Measurements from ENCODE around the gene ARHGEF7.

ARHGEF7 gene

GRCh38 chr13:111281751-111282311 is 166.7 kb downstream of the ARHGEF7 start:
- DNase-seq = no peak

GRCh38 chr13:111282425-111282824 is 167.3 kb downstream of the ARHGEF7 start:
- DNase-seq = no peak

DNA sequence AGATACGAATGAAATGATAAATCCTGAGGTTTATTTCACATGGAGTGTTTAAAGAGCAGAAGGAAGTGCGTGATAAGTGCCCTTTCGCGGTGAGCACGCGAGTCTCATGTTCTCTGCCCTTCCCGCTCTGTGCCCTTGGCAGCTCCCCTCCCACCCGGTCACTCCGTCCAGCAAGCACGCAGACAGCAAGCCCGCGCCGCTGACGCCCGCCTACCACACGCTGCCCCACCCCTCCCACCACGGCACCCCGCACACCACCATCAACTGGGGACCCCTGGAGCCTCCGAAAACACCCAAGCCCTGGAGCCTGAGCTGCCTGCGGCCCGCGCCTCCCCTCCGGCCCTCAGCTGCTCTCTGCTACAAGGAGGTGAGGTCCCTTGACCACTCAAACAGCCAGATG is 167.9 kb downstream of the ARHGEF7 start:
- no peak for DNase-seq

DNA sequence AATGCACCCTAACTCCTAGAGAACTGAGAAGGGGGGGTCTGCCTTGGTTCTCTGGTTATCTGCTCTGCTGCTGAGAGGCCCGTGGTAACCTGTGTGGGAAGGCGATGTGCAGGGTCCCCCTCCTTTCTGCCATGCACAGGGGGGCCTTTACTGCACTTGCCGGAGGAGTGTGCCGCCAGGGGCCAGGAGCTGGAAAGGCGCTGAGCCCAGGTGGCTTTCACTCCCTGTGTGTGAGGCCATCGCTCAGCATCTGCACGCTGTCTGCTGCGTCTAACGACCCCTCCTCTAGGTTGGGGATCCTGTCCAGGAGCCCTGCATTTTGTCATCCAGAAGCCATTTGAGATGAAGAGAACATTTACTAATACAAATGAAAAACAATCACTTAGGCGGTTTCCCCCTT is 168.3 kb downstream of the ARHGEF7 start:
- DNase-seq = no peak

GRCh38 chr13:111283991-111284390 is 168.9 kb downstream of the ARHGEF7 start:
- DNase-seq = no peak

DNA sequence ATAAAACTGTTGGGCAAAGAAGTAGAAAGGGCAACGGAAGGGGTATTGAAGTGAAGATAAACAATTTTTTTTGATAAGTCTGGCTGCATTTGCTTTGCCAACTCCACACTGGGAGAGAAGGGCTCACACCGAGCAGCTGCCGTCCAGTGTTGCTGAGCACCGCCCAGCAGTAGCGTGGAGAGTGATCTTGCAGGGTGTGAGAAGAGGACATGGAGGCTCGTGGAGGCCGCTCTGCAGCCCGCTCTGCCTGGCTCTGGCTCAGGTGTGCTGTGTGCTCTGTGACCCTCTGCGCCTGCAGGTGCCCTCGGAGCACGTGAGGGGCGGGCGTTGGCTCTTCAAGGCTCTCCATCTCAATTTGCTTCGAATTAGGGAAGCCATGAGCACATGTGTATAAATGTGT is 169.5 kb downstream of the ARHGEF7 start:
- DNase-seq = no peak

- DNase-seq = no peak
Measured at GRCh38 chr13:111286162-111286561, 171.1 kb downstream of the ARHGEF7 start.

GRCh38 chr13:111286749-111287148 is 171.6 kb downstream of the ARHGEF7 start:
- DNase-seq = no peak

- no peak for DNase-seq
Measured at GRCh38 chr13:111287201-111287600, 172.1 kb downstream of the ARHGEF7 start.

GRCh38 chr13:111288276-111288675 is 173.2 kb downstream of the ARHGEF7 start:
- DNase-seq = no peak

DNA sequence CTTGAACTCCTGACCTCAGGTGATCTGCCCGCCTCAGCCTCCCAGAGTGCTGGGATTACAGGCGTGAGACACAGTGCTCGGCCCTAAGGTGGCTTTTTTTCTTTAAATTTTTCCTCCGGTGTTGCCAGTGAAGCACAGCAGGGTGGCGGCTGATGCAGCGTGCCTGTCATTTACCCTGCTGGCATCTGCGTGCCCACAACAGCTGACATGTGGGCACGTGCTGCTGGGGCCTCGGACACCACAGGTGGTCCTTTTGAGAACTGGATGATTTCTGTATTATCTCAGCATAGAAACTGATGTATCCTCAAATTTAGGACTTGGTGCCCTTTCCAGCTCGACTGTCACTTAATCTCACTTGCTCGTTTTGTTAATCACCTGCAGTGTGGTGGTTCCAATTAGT is 174.1 kb downstream of the ARHGEF7 start:
- DNase-seq = no peak

GRCh38 chr13:111291908-111292307 is 176.8 kb downstream of the ARHGEF7 start:
- DNase-seq = no peak

- DNase-seq = no peak
Measured at GRCh38 chr13:111292710-111293485, 177.8 kb downstream of the ARHGEF7 start.

DNA sequence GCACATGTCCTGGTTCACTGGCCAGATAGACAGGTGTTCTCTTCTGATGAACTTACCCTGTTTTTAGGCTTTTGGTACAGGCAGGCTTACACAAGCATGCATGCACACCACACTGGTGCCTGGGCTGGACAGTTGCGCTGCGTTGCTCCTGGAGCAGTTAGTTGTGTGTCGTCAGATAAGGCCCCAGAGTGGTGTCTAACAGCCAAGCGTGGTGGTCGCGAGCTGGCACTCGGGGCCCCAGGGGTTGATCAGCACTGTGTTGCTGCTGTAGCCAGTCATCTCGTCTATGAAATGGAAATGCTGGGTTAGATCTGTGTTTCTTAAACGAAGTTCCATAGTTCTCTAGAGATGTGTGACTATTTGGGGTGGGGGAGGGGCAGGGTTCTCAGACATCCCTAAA is 180.8 kb downstream of the ARHGEF7 start:
- no peak for DNase-seq

- no peak for DNase-seq
Measured at GRCh38 chr13:111296417-111296816, 181.3 kb downstream of the ARHGEF7 start.

DNA sequence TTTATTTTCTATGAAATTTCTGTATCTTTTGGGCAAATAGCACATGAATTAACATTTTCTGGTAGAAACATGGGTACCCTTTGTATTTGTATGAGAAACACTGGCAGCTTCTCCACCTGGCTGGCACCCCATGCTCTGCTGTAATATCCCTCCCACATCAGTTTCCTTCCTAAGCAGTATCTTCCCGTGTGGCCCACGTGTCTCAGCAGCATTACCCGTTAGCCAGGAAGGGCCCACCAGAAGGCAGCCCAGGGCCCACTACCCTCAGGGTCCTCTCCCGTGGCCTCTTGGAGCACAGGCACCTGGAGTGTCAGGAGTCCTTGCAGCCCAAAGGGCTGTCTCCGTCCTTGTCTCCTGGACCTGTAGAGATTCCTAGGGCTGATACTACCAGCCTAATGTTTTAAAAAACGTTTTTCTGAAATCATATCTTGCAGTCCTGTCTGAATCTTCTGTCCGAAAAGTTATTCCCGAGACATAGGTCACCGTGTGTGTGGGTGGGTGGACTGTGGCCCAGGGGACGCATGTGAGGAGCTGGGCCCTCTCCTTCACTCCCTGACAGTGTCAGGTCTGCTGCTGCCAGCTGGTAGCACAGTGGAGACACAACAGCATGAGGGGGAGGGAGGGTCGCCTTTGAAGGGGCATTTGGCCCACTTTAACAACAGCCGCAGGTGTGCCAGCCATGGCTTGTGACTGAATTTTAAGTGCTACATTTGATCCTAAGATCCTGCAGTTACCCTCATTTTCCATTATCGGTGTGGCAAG is 183.3 kb downstream of the ARHGEF7 start:
- no peak for DNase-seq

GRCh38 chr13:111302045-111302726 is 187.1 kb downstream of the ARHGEF7 start:
- DNase-seq = no peak

DNA sequence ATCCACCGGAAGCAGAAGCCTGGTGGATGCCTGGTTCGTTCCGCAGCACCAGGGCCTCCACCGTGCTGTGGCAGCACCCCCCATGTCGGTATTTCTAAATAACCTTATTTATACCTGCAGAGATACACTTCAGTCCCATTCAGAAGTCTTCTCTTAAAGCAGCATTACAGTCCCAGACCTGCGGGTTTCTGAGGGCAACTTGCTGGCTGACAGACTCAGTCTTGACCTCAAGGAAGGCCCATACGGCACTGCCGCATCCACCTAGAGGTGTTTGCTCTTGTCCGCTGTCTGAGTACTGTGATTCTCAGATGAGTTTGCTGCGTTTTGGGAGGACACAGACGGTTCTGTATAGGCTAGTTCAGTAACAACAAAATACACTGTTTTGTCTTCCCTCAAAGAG is 188.4 kb downstream of the ARHGEF7 start:
- DNase-seq = no peak

- DNase-seq = no peak
Measured at GRCh38 chr13:111304041-111304544, 189.0 kb downstream of the ARHGEF7 start.

DNA sequence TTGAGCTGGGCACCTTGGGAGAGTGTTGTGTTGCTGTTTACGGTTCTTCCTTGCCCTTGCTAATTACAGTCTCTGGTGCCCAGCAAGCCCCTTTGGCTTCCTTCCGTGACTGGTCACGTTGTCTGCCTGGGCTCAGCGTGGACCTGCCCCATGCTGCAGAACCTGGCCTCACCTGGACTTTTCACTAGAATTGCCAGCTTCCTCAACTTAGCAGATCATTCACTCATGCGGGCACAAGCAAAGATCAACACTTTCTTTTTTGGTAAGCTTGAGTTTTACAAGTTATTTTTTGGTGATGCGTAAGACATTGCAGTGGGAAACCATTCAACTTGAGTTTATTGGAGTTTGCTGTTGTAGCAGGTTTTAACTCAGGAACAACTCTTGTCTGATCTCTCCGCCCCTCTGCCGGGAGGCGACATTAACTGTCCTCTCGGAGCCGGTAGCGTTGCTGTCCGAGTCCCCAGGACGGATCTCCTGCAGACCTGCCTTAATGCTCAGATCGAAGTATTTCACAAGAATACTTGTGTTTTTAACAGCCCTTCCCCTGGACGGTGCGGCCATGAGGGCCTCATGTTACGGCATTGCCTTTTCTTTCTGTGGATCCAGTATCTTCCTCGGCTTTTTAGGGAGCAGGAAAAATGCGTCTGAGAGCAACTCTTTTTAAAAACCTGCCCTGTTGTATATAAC is 189.6 kb downstream of the ARHGEF7 start:
- no peak for DNase-seq

GRCh38 chr13:111312944-111313590 is 198.0 kb downstream of the ARHGEF7 start:
- no peak for DNase-seq

DNA sequence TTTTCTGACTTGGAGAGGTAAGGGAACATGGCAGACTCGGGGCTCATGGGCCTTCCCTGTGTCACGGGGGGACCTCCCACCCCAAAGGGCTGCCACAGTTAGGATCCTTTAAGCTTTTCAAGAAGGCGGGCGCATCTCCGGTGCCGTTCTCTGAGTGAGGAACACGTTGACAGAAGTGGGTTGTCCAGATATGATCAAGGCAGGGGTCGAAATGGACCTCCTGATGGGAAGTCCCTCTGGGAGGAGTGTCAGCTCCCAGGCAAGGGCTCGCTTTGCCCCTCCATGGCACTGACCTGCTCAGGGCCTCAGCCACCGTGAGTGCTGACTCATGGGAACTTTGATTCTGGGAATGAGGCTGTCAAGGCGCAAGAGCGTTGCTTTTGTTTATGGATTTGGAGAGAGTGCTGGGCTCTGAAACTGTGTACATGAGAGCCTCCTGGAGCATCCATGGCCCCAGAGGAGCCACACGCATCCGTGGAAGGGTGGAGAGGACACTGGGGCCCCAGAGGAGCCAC is 198.9 kb downstream of the ARHGEF7 start:
- DNase-seq = no peak

Measured in NCI-H510A (cell line).